Kasumi-1 (cell line): Measurements from ENCODE around the gene IGFN1.
"Not testable (repeated sequence)": the region's sequence is repeated elsewhere in the genome, so short reads cannot be mapped to it uniquely, and the experiment has no call there.

Experiments used
- DNase-seq, 2 experiments: peaks; one replicate each; lab custom pipeline; 2025; lab: John Stamatoyannopoulos, UW

IGFN1 gene

GRCh38 chr1:201190624-201191051, at the start of gene IGFN1:
IGFN1 (plus strand) TSS chr1:201190824; CDS start chr1:201193294, 2,470 bp downstream.
- no peak for DNase-seq

- no peak for DNase-seq
These were observed 49.7 kb upstream of the IGFN1 start for GRCh38 chr1:201140941-201141260.

- DNase-seq = no peak
These were observed 49.2 kb upstream of the IGFN1 start for GRCh38 chr1:201141418-201141817.

GRCh38 chr1:201142011-201142848, 48.4 kb upstream of the IGFN1 start:
- DNase-seq = no peak

- DNase-seq = no peak
These were observed 47.5 kb upstream of the IGFN1 start for GRCh38 chr1:201142849-201143725.

- no peak for DNase-seq
These were observed 46.6 kb upstream of the IGFN1 start for GRCh38 chr1:201143726-201144635.

GRCh38 chr1:201144701-201145100, 45.9 kb upstream of the IGFN1 start:
- DNase-seq = no peak

- DNase-seq = no peak
These were observed 45.5 kb upstream of the IGFN1 start for GRCh38 chr1:201145132-201145531.

GRCh38 chr1:201145816-201146215, 44.8 kb upstream of the IGFN1 start:
- no peak for DNase-seq

- no peak for DNase-seq
These were observed 43.8 kb upstream of the IGFN1 start for GRCh38 chr1:201146626-201147390.

- DNase-seq = no peak
These were observed 43.1 kb upstream of the IGFN1 start for GRCh38 chr1:201147396-201148015.

- DNase-seq = peak; percentile 44 to 45
These were observed 41.2 kb upstream of the IGFN1 start for GRCh38 chr1:201149400-201149799.

GRCh38 chr1:201153474-201154388, 36.9 kb upstream of the IGFN1 start:
- DNase-seq = peak; percentile 46 to 58

- DNase-seq = peak; percentile 90 to 92
These were observed 36.0 kb upstream of the IGFN1 start, which contains the start of gene TMEM9 for GRCh38 chr1:201154389-201155165. TMEM9 (minus strand) TSS chr1:201154474; CDS start chr1:201153923, 551 bp downstream.

- DNase-seq = no peak
These were observed 35.3 kb upstream of the IGFN1 start for GRCh38 chr1:201155354-201155753.

- DNase-seq = no peak
These were observed 34.3 kb upstream of the IGFN1 start for GRCh38 chr1:201156346-201156745.

GRCh38 chr1:201156819-201157218, 33.8 kb upstream of the IGFN1 start:
- no peak for DNase-seq

GRCh38 chr1:201157949-201158348, 32.7 kb upstream of the IGFN1 start:
- DNase-seq = no peak

- DNase-seq = not testable (repeated sequence)
These were observed 27.6 kb upstream of the IGFN1 start for GRCh38 chr1:201163036-201163435.
